Putamen (tissue), 1 donor: ENCODE data around the gene PTPRT.

Source experiments
- DNase-seq: peaks from one replicate; pipeline ENCODE4 v3.0.0-alpha.2; 2016; ENCODE audit warnings: low spot score

The PTPRT gene

DNA sequence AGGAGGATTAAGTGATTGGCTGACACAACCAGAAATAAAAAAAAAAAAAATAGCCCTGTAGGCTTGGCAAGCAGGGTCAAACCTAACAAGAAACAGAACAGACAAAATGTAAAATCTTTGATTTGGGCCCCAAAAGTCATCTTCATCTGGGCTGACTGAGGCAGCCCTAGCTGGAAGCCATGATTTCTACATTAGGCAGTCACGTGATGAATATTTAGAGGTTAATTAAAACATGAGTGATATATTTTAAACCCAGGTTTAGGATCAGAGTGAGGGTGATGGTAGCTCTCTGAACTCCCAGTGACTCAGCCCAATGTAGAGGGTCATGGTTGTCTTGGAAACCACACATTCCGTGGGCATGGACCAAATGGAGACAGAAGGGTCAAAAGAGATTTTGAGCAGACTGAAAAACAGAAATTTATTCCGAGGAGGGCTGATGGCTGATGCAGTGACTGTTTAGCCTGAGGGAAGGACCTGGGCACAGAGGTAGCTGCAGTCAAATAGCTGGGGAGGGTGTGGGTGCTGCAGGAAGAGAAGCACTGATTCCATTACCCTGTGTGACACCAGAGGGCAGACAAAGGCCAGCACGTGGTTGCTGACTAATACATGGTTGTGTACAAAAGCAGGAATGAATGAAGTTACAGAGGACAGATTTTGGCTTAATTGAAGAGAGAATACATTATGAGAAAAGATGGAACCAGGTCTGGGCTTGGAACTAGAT is 998.4 kb downstream of the PTPRT start:
- DNase-seq = no peak

DNA sequence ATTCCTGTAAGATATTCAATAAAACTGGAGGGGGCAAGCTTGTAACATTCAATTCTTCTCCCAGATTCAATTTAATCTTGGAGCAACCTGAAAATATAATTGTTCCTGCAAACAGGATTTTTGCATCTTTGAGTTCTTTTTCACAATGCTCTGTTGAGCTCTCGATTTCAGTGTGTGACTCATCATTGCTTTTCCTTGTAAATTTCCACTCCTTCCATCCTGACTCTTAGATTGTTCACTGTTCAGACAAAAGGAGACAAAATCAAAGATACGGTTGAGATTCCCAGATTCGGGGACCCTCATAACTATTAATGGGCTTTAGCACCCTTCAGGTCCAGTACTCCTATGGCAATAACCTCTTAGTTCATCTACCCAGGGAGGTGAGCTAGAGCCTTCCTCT is 999.6 kb downstream of the PTPRT start:
- no peak for DNase-seq

DNA sequence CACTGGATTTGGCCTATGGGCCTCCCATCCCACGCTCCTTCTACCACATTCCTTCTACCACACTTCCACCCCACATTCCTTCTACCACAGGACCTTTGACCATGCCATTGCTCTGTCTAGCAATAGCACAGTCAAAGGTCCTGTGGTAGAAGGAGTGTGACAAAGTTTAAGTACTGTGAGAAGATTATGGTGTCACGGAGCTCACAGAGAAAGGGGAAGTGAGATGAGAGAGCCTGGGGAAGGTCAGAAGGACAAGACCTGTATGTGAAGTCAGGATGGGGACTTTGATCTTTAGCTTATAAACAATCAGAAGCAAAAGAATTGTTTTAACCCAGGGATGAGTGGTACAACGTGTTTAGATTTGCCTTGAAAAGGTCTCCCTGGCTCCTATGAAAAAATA is 1003.4 kb downstream of the PTPRT start:
- no peak for DNase-seq

DNA sequence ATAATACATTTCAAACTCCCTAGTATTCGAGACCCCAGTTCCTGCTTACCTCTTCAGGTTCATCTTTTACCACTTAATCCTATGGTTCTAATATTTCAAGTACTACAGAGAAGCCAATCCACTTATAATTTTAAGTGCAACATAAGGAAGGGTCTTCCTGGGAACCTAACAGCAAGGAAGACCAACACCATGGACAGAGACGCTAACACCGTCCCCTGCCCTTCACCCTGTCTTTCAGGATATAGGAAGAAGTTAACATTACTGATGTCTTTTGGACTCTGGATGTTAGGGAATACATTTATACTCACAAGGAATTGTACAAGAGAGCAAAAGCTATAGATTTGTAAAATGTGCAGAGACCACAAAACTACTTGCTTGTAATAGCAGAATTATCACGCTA is 1006.6 kb downstream of the PTPRT start:
- DNase-seq = no peak

DNA sequence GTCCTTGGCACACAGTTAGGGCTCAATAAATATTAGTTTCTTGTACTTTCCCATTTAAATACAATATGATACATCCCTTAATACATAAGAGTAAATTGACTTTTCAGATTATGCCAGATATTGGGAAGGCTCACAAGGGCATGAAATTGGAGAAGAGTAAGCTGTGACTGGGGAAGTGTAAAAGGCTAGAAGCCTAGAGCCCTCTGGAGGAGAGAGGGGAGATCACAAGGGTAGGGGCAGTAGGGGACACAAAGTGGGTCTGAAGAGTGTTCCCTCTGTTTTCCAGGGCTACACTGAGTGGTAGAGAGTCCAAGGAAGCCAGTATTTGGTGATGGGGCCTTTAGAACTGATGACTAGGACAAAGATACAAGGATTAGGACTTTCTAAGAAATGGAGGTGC is 1008.6 kb downstream of the PTPRT start:
- DNase-seq = no peak

DNA sequence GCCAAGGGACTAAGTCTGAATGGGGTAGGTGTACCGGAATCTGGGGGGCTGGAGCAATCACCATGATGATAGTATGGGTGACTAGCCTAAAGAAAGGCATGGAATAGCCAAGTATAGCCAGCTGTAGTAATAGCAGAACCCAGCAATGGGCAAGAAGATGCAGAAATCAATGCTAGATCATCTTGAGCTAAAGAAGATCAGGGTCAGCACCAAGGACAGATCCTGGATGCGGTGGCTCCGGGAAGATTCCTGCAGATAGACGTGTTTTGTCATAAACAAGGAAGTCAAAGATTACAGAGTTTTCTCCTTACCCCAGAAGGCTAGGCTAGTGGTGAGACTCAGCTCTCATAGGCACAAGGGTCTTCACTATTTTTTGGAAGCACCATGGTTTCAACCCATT is 1009.9 kb downstream of the PTPRT start:
- no peak for DNase-seq

DNA sequence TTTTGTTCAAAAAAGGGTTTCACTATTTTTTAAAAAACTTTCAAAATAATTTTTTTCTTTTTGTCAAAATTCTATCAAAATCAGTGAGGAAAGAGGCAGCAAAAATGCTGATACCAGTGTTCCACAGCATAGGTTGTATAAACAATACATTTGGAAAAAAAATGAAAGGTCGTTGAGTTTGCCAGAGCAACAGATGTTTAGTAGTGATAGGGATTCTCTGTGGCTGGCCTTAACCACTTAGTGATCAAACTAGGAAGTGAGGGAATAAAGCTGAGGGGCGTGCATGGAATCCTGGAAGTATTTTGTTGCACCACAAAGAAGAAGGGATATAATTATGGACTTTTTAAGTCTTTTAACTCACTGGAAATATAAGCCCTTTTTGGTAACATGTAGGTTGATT is 1016.3 kb downstream of the PTPRT start:
- DNase-seq = no peak

DNA sequence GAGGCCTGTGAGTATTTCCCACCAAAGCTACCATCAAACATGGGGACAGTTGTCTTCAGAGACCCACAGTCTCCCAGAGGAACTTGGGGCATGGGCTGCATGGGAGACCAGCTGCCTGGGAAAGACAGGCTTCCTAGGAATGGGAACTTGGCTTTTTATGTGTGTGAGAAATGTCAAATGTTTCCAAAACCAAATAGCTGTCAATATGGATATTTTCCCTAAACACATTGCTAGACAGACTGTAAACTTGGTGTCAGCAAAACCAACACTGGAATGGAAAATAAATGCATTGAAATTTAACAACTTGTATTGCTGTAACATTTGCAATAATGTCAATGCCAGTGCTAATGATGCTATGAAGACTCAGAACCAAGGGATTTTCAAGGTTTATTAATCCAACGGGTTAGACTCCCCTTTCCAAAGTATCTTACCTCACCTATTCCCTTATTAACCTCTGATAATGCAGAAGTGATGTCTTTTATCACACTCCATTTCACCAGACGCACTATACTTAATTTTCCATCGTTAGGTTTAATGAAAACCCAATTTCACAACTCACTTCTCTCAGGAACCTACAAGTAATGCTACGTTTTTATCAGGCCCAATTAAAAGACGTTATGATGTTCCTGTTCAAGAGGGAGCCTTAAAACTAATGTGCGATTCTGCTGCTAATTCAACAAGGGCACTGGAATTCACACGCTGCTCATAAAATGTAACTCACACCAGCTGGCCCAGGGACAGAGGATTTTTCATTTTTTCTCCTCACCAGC is 1025.4 kb downstream of the PTPRT start:
- no peak for DNase-seq

DNA sequence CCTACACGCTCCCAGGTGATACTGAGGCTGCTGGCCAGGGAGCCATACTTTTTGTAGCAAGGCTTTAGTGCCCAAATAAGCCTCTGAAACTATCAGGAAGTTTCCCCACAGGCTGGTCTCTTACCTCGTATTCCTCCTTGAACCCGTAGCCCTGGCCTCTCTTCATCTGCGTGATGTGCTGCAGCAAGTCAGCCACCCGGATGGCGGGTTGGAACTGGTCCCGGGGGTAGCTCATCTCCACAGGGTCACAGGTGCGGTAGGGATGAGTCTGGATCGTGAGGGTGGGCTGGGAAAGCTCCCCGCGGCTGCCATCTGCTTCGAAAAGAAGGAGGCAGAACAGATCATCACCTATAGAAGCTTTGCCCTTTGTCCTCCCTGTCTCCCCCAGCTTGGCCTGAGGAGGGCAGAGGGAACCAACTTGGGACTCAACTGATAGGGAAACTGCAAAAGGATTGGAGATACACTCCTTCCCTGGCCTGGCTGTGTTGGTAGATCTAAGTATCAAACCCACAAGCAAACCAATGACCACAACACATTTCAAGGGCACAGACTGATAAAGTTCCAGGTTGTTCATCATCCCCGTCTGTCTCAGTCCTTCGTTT is 1028.4 kb downstream of the PTPRT start:
- no peak for DNase-seq

DNA sequence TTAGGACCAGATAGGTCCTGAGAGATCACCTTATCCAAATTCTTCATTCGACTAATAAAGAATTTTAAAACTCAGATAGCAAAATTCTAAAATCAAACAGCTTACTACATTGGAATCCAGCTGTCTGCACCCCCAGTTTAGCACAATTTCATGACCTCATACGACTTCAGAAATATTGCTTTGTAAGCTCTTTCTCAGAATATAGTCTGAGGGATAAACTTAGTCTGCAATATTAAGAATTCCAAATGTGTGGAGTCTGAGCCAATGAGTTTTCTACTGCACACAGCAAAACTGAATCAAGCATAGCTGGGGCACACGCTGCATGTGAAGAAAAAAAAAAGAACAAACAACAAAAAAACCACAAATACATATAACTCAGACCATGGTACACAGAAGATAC is 1029.9 kb downstream of the PTPRT start:
- DNase-seq = no peak

DNA sequence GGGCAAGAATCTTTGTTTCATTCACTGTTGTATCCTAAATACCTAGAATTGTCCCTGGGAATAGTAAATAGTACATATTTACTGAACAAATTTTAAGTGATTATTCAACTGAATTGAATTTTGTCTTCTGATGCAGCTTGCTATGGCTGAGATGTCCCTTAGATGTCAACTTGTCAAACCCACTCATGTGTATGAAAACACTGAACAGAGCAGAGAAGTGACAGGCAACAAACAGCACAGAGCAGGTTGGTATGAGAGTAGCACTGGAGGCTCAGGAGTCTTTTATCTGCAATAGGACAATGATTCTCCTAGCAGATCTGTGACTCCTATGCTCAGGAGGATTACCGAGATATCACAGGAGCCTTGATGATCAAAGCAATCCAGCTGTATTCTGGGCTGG is 1031.4 kb downstream of the PTPRT start:
- no peak for DNase-seq

DNA sequence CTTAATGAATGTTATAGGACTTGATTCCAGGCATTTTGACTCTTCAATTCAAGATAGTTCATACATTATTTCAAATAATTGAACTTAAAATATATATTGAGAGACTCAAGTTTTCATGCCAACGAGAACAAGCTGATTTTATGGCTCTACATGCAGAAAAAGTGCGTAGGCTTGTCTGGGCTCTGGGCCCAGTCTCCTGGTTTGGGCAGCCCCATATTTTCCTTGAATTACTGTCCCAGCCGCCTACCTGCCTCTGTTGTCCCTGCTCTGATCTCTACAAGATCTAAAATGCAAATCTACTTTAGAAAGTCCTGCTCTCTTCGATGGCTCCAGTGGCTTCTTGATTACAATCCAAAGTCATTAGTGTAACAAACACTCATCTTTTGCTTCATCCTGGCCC is 1034.1 kb downstream of the PTPRT start:
- no peak for DNase-seq

DNA sequence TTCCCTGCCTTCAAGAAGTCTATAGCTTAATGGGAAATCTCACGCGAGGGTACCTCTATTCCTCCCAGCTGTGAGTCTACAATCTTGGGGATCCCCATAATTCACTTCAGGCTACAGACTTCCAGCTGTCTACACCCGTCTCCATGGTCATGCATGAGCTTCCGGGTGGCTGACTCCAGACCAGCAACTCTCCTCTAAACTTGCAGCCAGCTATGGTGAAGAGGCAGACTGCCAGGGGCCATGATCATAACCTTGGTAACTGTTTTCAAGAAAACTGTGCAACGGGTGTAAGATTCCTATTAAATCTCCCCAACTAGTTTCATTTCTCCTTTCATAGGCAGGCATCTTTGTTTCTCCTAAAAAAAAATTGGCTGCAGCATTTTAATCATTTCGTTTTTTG is 1037.1 kb downstream of the PTPRT start:
- DNase-seq = no peak

DNA sequence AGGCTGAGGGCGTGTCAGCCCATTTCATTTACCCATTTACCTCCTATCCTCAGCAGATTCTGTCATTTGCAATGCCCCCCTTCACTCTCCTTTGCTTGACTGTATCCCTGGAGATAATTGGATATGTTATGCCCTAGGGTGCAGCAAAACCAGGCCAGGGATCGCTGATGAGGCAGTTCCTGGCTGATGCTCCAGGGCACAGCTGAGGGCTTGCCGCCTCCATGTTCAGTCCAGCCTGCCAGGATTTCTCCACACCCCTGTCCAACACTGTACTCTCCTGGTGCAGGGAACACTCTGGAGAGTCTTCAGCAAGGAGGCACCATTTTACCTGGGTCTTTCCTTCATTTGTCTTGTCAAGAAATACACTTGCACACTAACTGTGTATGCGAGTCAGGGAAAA is 1039.5 kb downstream of the PTPRT start:
- no peak for DNase-seq

DNA sequence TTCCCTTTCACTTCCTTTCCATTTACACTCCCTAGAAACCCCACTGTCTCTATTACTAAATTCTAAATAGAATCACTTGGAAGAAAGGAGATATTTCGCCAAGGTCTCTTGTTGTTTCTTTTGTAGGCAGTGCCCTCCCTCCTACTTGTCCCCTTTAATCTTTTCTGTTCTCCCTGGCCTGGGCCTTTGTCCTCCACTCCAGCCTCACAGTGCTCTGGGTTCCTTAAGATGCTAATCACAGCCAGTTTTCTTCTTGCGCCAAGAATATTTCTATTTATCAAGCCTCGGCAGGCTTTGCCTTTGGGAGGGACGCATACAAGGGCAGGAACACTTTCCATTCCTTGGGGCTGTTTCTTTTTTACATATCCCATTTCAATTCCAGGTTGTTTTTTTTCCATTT is 1051.0 kb downstream of the PTPRT start:
- peak; percentile 31 for DNase-seq

DNA sequence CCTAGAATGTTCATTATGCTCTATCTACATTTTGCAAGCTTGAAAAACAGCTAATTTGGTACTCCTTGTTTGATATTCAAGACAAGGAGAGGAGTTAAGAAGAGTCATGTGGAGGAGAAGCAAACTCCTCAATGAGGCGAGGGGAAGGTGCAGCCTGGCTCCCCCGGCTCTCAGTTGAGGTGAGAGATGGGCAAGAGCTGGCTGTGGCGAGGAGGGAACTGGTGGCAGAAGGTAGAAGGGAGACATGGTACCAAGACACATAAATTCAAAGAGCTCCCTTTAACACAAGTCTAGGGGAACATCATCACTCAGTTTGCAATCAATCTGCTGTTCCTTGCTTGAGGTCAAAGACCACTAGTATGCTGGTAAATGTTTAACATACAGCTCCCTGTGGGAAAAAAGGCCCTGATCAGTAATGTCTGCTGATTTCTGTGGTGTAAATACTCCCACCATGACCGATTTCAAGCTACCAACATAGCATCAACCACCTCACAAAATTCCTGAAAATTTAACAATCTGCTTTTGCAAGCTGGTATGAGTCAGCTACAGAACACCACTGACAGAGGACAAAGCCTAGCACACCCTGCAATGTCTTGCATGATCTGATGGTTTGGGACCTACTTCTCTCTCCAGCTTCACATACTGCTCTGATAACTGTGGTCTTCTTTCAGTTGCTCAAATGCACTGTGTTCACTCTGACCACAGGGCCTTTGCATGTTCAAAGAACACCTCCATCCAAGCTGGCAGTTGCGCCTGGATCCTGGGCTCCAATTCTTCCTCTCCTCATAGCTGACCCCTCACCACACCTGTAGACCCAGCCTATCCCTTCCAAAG is 1055.2 kb downstream of the PTPRT start:
- DNase-seq = no peak

DNA sequence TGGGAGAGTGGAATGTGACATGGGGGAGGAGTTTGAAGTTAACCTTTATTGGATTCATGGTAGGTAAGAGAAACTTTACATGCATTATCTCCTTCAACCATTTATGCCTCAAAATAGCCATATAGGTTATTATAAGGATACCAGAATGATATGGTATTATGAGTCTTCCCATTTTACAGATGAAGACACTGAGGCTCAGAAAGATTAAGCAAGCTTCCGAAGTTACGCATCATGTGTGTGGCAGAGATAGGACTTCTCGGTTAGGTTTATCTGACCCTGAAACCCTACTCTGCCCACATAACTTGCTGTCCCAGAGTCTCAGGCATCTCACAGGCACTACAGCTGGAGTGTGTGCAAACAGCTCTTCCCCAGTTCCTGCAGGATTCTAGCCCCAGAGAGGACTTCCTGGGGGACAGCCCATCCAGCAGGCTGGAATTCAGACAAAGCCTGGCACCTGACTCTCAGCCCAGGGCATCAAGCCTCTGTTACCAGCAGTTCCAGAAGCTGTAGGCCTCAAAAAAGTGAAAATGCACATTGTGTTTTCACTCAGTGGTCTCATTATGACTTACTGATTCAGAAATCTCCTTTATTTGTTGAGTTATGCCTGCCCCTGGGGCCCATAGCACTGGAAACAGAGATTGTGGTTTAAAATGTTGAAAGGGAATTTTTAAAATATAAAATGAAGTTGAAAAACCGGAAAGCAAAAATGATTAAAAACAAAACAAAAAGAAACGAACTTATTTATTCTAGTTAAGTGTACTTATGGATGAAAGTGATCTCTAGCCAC is 1058.7 kb downstream of the PTPRT start:
- no peak for DNase-seq

DNA sequence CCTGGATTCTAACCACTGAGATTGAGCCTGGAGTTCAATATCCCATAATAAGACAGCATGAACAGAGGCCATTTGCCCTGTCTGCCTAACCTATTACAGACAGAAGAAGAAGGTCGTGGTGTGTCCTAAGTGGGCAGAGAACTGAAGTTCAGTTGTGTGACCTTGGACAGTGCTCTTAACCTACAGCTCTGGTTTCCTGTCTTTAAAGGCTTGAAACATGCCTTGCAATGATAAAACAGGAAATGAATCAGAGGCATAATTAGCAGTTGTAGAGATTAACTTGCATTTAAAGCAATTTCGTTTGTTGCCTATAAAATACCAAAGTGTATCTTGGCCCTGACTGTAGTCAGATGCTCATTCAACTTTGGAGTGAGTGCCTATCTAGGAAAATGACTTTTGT is 1064.3 kb downstream of the PTPRT start:
- DNase-seq = no peak

DNA sequence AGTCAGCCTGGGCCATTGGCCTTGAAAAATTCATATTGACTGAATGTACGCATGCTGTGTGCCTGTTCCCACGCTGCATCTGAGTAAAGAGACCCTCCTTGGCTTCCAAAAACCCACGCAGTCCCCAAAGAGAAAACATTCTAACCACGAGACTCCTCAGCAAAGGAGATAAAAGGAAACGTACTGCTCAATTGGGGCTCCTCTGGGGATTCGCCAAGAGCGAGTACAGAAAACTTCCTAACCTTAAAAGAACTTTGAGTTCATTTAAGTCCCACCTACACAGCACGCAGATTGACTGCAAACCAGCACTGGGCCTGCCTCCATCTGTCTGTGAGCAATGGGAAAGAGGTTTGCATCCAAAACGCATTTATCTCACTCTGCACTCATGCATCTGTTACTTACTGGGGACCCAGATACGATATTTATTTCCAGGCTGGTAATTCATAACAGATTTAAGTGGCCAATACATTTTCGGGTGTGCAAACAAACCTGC is 1065.7 kb downstream of the PTPRT start:
- DNase-seq = peak; percentile 34

DNA sequence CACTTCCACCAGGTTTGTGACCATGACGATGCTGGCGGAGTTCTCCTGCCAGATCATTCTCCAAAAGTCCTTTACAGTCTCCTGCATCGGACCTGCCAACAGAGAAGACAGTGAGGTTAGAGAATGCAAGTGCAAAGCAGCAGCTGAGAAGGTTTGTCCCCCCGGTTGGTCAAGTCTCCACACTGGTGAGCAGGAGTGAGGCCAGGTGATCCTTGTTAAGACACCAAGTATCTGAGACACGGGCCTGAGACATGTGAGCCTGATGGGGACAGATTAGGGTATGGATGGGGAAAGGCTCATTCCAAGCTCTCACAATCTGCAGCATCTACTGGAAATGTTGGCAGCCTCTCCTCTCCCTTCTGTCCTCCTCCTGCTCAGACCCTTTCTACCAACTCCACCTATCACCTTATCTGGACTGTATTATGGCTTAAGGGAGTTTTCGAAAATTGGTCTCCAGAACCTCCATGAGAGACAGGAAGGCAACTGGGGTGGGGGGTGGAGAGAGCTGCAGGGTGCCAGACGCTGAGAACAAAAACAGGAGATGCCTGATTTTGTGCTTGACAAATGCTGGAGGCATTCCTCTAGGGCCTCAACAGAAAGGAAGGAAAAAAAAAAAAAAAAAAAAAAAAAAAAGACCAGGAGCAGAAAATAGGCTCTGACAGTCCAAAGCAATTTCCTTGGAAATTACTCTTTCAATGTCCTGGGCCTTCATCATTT is 1071.1 kb downstream of the PTPRT start:
- DNase-seq = no peak

DNA sequence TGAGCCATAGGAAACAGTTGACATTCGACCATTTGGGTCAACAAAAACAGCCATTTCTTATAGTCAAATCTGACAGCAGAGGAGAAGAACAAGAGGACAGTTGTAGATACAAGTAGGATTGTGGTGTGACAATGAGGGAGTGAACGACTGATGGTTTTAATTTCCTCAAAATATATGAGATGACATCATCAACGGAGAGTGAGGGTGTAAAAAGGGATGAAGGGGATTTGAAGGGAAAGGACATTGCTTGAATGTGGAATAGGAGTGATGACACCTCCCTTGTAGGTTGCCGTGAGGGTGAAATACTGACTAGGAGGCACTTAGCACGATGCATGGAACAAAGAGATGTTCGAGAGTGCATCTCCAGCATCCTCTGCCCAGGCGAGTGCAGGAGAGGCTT is 1071.7 kb downstream of the PTPRT start:
- no peak for DNase-seq
